Prostate gland (tissue), 2 donors: Measurements from ENCODE around the gene USP13.

Source experiments
- POLR2A ChIP-seq: fragments of 450-650 bp; IDR thresholded peaks from one replicate; pipeline ENCODE4 v1.6.1; 2016; ENCODE audit warnings: antibody characterized with exemption, mild to moderate bottlenecking
- POLR2AphosphoS5 ChIP-seq: sonication (generic); formaldehyde crosslinking; IDR thresholded peaks from one replicate; pipeline ENCODE4 v1.6.1; 2017; ENCODE audit warnings: antibody characterized with exemption
- TF ChIP-seq, protein P1 (sequence below), 4 experiments: fragments of 200-600 bp in 2 of 4; fragments of 450-650 bp in 2 of 4; sonication (generic) in 2 of 4; IDR thresholded peaks; 1 replicate in 3 of 4; 2 replicates in 1 of 4; pipeline ENCODE4 v1.5.1; 2016 to 2019; ENCODE audit warnings: antibody characterized with exemption in 4 of 4, mild to moderate bottlenecking in 2 of 4, moderate library complexity in 2 of 4

DNA sequence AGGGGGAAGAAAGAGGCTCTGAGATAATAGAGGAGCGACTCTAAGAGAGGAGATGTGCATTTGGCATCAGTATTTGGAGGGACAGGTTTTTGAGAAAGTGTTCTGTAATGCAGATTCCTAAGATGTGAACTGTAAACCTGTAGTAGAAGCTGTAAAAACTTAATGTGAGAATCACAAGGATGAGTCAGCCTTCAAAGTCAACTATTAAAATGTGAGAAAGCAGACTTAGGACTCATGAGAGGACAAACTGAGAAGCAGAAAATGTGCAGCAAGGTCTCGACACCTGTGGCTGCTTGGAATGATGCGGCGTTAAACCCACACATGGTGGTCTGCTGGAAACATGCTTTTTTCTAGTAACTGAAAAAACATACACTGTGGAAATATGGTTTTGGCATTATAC lies 36.0 kb downstream of the USP13 start:
- TF ChIP-seq POLR2AphosphoS5 (peak; percentile 61), POLR2A (no peak)
- TF ChIP-seq, protein P1, sequence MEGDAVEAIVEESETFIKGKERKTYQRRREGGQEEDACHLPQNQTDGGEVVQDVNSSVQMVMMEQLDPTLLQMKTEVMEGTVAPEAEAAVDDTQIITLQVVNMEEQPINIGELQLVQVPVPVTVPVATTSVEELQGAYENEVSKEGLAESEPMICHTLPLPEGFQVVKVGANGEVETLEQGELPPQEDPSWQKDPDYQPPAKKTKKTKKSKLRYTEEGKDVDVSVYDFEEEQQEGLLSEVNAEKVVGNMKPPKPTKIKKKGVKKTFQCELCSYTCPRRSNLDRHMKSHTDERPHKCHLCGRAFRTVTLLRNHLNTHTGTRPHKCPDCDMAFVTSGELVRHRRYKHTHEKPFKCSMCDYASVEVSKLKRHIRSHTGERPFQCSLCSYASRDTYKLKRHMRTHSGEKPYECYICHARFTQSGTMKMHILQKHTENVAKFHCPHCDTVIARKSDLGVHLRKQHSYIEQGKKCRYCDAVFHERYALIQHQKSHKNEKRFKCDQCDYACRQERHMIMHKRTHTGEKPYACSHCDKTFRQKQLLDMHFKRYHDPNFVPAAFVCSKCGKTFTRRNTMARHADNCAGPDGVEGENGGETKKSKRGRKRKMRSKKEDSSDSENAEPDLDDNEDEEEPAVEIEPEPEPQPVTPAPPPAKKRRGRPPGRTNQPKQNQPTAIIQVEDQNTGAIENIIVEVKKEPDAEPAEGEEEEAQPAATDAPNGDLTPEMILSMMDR (IDR thresholded peaks at IDR 0.05): no peak
